Pancreas (tissue), 10 donors: Measurements from ENCODE around the gene B4GALT5. TPM values are rescaled to one million over a fixed set of nuclear protein-coding genes. Genes with fewer than 3 reads are reported as not detected.
"Not testable (repeated sequence)": the region's sequence is repeated elsewhere in the genome, so short reads cannot be mapped to it uniquely, and the experiment has no call there.

Source experiments
- ATAC-seq, 4 donors: fragments of 200-7000 bp; cut with Tn5 transposase; one replicate each; pipeline versions ENCODE4 v1.8.0 to v1.9.1; 2020; ENCODE audit warnings: mild to moderate bottlenecking in 4 of 4, moderate library complexity in 4 of 4
- DNase-seq, 6 donors: peaks; one replicate each; pipeline ENCODE4 v3.0.0-alpha.2; 2020
- FAIRE-seq: peaks from 2 replicates; lab custom pipeline; 2012; peaks lifted over from hg19 to GRCh38; lab: Jason Lieb, UNC
- H3K27ac ChIP-seq, 4 donors: fragments of 200-600 bp; sonication (generic); 1 replicate in 3 of 4; 2 replicates in 1 of 4; pipeline versions ENCODE4 v1.5.0 to v1.8.0; 2020
- H3K27me3 ChIP-seq, 4 donors: fragments of 200-600 bp; one replicate each; pipeline ENCODE4 v1.8.0; 2021
- H3K36me3 ChIP-seq, 3 donors: fragments of 200-600 bp; sonication (generic) in 1 of 3; one replicate each; pipeline versions ENCODE4 v1.5.0 to v1.8.0; 2020 to 2021
- H3K4me1 ChIP-seq, 3 donors: fragments of 200-600 bp; one replicate each; pipeline ENCODE4 v1.8.0; 2021
- H3K4me3 ChIP-seq, 4 donors: fragments of 200-600 bp; sonication (generic) in 2 of 4; one replicate each; pipeline versions ENCODE4 v1.5.0 to v1.8.0; 2020 to 2021
- H3K9me3 ChIP-seq, 4 donors: fragments of 200-600 bp; one replicate each; pipeline ENCODE4 v1.8.0; 2021
- CTCF ChIP-seq, 4 donors: fragments of 200-600 bp; sonication (generic) in 3 of 4; IDR thresholded peaks; one replicate each; pipeline versions ENCODE4 v1.5.0 to v1.8.0; 2021; ENCODE audit warnings: antibody characterized with exemption in 4 of 4
- WGBS, 2 donors: extraction: QIAGEN DNeasy Blood & Tissue Kit; methylation state at CpG; one replicate each; pipeline ENCODE4 v1.1.7; 2013; 5-methylcytosine and 5-hydroxymethylcytosine counted together
- intact Hi-C, 3 donors: fragments of 100-400 bp; cut with DNase I; formaldehyde crosslinking; loops; one replicate each; pipeline versions ENCODE4 v1.11.1 to v1.14.2; 2022
- polyA plus RNA-seq, 2 donors: library from polyadenylated mRNA; stranded (reverse); fragments of 200-250 nt; gene quantifications; one replicate each; pipeline ENCODE4 v1.2.3, GENCODE V29; 2013
- total RNA-seq, 6 donors: library from RNA; stranded (reverse); fragmentation: NEBNext Ultra II Directional in 4 of 6; extraction: Animal tissue kit (Norgen Biotek cat#: 25700) in 4 of 6; gene quantifications; one replicate each; pipeline versions ENCODE4 v1.2.1 to v1.2.4, GENCODE V29; 2021 to 2023
- donor health status: healthy with polysubstance abuse.
- donor health status: DM: no; HTN: no; CAD: no; lungs with moderate emphysema.
- donor health status: DM: no; HTN: no; CAD: no.
- donor health status: control.
- donor health status: control.
- donor health status: Bipolar disorder and iron deficiency.
- donor health status: DM: yes; HTN: yes; CAD: no.
- donor health status: DM: no; HTN: no; CAD: no.
- donor health status: DM: no; HTN: no; CAD: no.
- donor health status: DM: yes; HTN: yes; CAD: no.

Gene B4GALT5
- total and polyA plus RNA-seq, 8 donors = 5.1 to 28.2 (median 8.8) TPM

- no peak for FAIRE-seq
- intact Hi-C loops = no loop called here
Observed at GRCh38 chr20:49618289-49618688, 95.4 kb downstream of the B4GALT5 start.

GRCh38 chr20:49617394-49617793 lies 96.3 kb downstream of the B4GALT5 start:
- H3K36me3 ChIP-seq, H3K9me3 ChIP-seq, H3K27ac ChIP-seq, FAIRE-seq, H3K4me3 ChIP-seq, H3K27me3 ChIP-seq, H3K4me1 ChIP-seq, intact Hi-C loops, ATAC-seq: not testable (repeated sequence)
- WGBS, 2 donors = 50 to 54% methylated on average over 2 to 3 of the region's 3 CpGs
- DNase-seq = peak in 1 of 6 donors; percentile 92

More at GRCh38 chr20:49618289-49618688, 95.4 kb downstream of the B4GALT5 start:
- TF ChIP-seq CTCF (IDR thresholded peaks at IDR 0.05) = no peak
- DNase-seq (no peak), ATAC-seq (no peak)
- H3K36me3 ChIP-seq = no peaks in the 10 kb centered on the region
- H3K27ac ChIP-seq = no peak overlapping the region
- H3K27me3 ChIP-seq = no peaks in the 10 kb centered on the region
- 22 to 34% methylated on average over 2 of the region's 2 CpGs for WGBS, 2 donors
- H3K4me3 ChIP-seq = no peak overlapping the region
- H3K9me3 ChIP-seq = no peaks in the 10 kb centered on the region
- no peaks in the 10 kb centered on the region for H3K4me1 ChIP-seq

GRCh38 chr20:49616154-49617007 lies 97.3 kb downstream of the B4GALT5 start:
- Histone ChIP-seq H3K9me3 (no peaks in the 10 kb centered on the region), H3K36me3 (no peaks in the 10 kb centered on the region), H3K27me3 (no peaks in the 10 kb centered on the region), H3K4me3 (no peak overlapping the region), H3K27ac (no peak overlapping the region), H3K4me1 (no peaks in the 10 kb centered on the region)
- DNase-seq (no peak), FAIRE-seq (no peak), ATAC-seq (no peak)
- intact Hi-C loops = no loop called here
- TF ChIP-seq CTCF (IDR thresholded peaks at IDR 0.05) = no peak
- 74 to 84% methylated on average over 11 of the region's 11 CpGs for WGBS, 2 donors

DNA sequence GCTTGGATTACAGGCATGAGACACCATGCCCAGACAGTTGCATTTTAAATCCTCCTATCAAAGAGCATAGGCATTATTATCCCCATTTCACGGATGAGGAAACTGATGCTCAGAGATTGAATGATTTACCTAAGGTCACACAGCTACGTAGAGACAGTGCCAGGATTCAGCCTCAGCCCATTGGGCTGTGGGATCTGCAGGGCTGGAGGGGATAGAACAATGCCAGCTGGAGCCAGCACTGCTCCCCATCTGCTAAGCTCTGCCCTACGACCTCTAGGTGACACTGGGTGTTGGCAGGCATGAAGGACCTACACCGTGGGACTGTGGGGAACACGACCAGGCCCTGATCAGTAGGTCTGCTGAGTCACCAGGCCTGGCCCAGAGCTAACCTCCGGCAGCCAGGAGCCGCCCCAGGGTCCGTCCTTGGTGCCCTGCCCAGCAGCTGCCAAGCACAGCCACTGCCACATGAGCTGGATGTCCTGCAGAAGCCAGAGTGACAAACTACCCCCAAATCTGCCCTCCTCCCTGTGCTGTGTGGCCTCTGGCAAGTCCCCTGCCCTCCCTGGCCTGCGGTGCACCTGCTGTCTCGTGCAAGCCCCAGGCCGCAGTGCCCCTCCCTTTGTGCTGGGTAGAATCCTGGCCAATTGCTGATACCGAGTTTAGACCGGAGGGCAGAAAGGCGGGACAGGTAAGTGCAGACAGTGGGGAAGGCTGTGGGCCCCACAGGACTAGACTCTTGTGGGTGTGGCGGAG lies 98.1 kb downstream of the B4GALT5 start:
- ATAC-seq (peak in 3 of 4 donors; percentile 46 to 69 (median 67)), FAIRE-seq (no peak), DNase-seq (peak in 5 of 6 donors; percentile 37 to 84 (median 50))
- H3K4me3 ChIP-seq = no peak overlapping the region
- H3K27me3 ChIP-seq = no peaks in the 10 kb centered on the region
- 63 to 71% methylated on average over 15 of the region's 15 CpGs for WGBS, 2 donors
- intact Hi-C loops = no loop called here
- H3K27ac ChIP-seq = peak overlapping the region in 1 of 4 donors; percentile 46
- no peaks in the 10 kb centered on the region for H3K9me3 ChIP-seq
- TF ChIP-seq CTCF (IDR thresholded peaks at IDR 0.05) = no peak
- no peaks in the 10 kb centered on the region for H3K36me3 ChIP-seq
- peaks cover 0 to 7% (median 0%) of the 10 kb centered on the region in 3 donors for H3K4me1 ChIP-seq

DNA sequence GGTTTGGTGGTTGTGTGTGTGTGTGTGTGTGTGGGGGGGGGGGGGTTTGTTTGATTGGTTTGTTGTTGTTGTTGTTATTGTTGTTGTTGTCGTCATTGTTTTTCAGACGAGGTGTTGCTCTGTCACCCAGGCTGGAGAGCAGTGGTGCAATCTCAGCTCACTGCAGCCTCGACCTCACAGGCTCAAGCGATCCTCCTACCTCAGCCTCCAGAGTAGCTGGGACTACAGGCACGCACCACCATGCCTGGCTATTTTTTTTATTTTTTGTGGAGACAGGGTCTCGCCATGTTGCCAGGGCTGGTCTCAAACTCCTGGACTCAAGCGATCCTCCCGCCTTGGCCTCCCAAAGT lies 98.7 kb downstream of the B4GALT5 start:
- H3K36me3 ChIP-seq, H3K4me1 ChIP-seq, H3K27me3 ChIP-seq, FAIRE-seq, intact Hi-C loops, ATAC-seq, H3K9me3 ChIP-seq, H3K4me3 ChIP-seq: not testable (repeated sequence)
- peak in 1 of 6 donors; percentile 8 for DNase-seq
- 87 to 91% methylated on average over 8 of the region's 8 CpGs for WGBS, 2 donors
- peak overlapping the region in 1 of 4 donors; percentile 46 for H3K27ac ChIP-seq
